Lower leg skin (tissue), 4 donors: Measurements from ENCODE around the gene NEDD8. TPM values are rescaled to one million over a fixed set of nuclear protein-coding genes. Genes with fewer than 3 reads are reported as not detected.
"Not testable (repeated sequence)": the region's sequence is repeated elsewhere in the genome, so short reads cannot be mapped to it uniquely, and the experiment has no call there.

ENCODE experiments used
- DNase-seq, 2 donors: peaks; one replicate each; pipeline ENCODE4 v3.0.0-alpha.2; 2019; ENCODE audit warnings: low spot score in 2 of 2
- H3K4me3 ChIP-seq: fragments of 200-600 bp; sonication (generic); 2 replicates; pipeline ENCODE4 v1.5.1; 2017; ENCODE audit warnings: mild to moderate bottlenecking, low read depth; ENCODE audit not compliant: poor library complexity, severe bottlenecking
- POLR2A ChIP-seq, 2 donors: fragments of 450-650 bp; IDR thresholded peaks; one replicate each; pipeline ENCODE4 v1.6.1; 2016 to 2017; ENCODE audit warnings: antibody characterized with exemption in 2 of 2, mild to moderate bottlenecking in 1 of 2, moderate library complexity in 1 of 2
- WGBS, 2 donors: methylation state at CpG; one replicate each; pipeline ENCODE4 v1.1.5; 2018; 5-methylcytosine and 5-hydroxymethylcytosine counted together
- intact Hi-C: fragments of 100-400 bp; cut with DNase I; formaldehyde crosslinking; loops from one replicate; pipeline ENCODE4 v1.15.0; 2023; ENCODE audit warnings: low total_unique reads
- total RNA-seq, 4 donors: library from RNA; depleted of rRNA; stranded (reverse); fragments of >200 nt; gene quantifications; one replicate each; pipeline ENCODE4 v1.1.0, GENCODE V29; 2016
- TF ChIP-seq, protein P1 (sequence below), 3 donors: fragments of 450-650 bp; IDR thresholded peaks; one replicate each; pipeline ENCODE4 v1.5.1; 2016; ENCODE audit warnings: antibody characterized with exemption in 3 of 3, mild to moderate bottlenecking in 3 of 3, moderate library complexity in 2 of 3

Gene NEDD8
- total RNA-seq, 4 donors from 2014 or later: 68.0 to 153 (median 107) TPM

DNA sequence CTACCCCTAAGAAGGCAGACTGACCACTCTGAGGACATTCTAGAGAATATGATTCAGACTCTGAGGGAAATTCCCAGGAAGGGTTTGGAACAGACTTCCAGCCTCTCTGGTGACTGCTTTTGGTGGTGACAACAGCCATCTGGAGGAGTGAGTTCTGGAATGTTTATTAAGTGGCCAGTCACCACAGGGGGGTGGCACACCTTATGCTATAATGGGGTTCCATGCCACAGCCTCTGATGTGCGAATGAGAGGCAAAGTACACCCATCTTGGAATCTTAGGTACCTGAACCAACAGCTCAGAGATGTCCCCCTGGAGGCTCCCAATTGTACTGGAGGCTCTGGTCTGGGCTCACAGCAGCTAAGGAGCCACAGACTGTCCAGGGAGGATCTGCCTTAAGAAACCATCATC is 19.7 kb upstream of the NEDD8 start:
- no peak for TF ChIP-seq POLR2A (IDR thresholded peaks at IDR 0.05)
- TF ChIP-seq, protein P1, sequence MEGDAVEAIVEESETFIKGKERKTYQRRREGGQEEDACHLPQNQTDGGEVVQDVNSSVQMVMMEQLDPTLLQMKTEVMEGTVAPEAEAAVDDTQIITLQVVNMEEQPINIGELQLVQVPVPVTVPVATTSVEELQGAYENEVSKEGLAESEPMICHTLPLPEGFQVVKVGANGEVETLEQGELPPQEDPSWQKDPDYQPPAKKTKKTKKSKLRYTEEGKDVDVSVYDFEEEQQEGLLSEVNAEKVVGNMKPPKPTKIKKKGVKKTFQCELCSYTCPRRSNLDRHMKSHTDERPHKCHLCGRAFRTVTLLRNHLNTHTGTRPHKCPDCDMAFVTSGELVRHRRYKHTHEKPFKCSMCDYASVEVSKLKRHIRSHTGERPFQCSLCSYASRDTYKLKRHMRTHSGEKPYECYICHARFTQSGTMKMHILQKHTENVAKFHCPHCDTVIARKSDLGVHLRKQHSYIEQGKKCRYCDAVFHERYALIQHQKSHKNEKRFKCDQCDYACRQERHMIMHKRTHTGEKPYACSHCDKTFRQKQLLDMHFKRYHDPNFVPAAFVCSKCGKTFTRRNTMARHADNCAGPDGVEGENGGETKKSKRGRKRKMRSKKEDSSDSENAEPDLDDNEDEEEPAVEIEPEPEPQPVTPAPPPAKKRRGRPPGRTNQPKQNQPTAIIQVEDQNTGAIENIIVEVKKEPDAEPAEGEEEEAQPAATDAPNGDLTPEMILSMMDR (IDR thresholded peaks at IDR 0.05): no peak
- 86 to 100% methylated on average over 1 of the region's 1 CpG for WGBS, 2 donors
- no peak overlapping the region for H3K4me3 ChIP-seq
- intact Hi-C loops: no loop called here
- no peak for DNase-seq

- peak in 1 of 2 donors; percentile 32 for DNase-seq
- intact Hi-C loops: no loop called here
- TF ChIP-seq, protein P1 (IDR thresholded peaks at IDR 0.05): no peak
- TF ChIP-seq POLR2A (IDR thresholded peaks at IDR 0.05): no peak
- 69 to 70% methylated on average over 4 of the region's 4 CpGs for WGBS, 2 donors
- no peak overlapping the region for H3K4me3 ChIP-seq
These were observed 18.2 kb upstream of the NEDD8 start for GRCh38 chr14:24250354-24250753.

- DNase-seq: peak in 1 of 2 donors; percentile 68
- H3K4me3 ChIP-seq: no peak overlapping the region
- TF ChIP-seq POLR2A (IDR thresholded peaks at IDR 0.05): no peak
- TF ChIP-seq, protein P1 (IDR thresholded peaks at IDR 0.05): no peak
- intact Hi-C loops: no loop called here
- 79 to 83% methylated on average over 10 of the region's 13 CpGs for WGBS, 2 donors
These were observed 17.3 kb upstream of the NEDD8 start for GRCh38 chr14:24249230-24250021.

- no peak for DNase-seq
- no peak overlapping the region for H3K4me3 ChIP-seq
- intact Hi-C loops: no loop called here
- 69 to 74% methylated on average over 7 of the region's 7 CpGs for WGBS, 2 donors
- TF ChIP-seq POLR2A (IDR thresholded peaks at IDR 0.05): no peak
- TF ChIP-seq, protein P1 (IDR thresholded peaks at IDR 0.05): no peak
These were observed 15.3 kb upstream of the NEDD8 start for GRCh38 chr14:24247422-24247821.

DNA sequence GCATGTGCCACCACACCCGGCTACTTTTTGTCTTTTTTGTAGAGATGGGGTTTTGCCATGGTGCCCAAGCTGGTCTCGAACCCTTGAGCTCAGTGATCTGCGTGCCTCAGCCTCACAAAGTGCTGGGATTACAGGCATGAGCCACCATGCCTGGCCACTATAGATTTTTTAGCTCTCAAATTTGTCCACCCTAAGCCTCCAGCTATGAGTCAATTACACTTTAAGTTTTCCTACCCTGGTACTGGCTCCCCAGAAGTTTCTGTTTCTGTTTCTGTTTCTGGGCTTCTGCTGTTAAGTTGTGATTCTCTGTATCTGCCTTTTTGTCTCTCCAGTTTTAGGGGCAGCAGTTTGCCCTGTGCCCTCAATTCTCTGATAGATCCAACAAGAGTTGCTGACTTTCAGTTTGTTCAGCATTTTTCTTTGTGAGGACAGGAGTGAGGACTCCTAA is 14.6 kb upstream of the NEDD8 start:
- no peak for TF ChIP-seq POLR2A (IDR thresholded peaks at IDR 0.05)
- TF ChIP-seq, protein P1 (IDR thresholded peaks at IDR 0.05): no peak
- DNase-seq: peak in 1 of 2 donors; percentile 49
- WGBS, 2 donors: 85 to 92% methylated on average over 3 of the region's 3 CpGs
- intact Hi-C loops: no loop called here
- H3K4me3 ChIP-seq: no peak overlapping the region

DNA sequence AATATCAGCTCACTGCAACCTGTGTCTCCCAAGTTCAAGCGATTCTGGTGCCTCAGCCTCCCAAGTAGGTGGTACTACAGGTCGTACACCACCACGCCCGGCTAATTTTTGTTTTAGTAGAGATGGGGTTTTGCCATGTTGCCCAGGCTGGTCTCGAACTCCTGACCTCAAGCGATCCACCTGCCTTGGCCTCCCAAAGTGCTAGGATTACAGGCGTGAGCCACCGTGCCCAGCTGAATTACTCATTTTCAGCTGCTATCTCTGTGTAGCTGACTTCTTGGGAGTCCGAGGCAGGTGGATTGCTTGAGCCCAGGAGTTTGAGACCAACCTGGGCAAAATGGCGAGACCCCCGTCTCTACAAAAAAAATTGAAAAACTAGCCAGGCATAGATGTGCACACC is 13.2 kb upstream of the NEDD8 start:
- intact Hi-C loops: not testable (repeated sequence)
- WGBS, 2 donors: 94% methylated on average over 11 of the region's 11 CpGs

More for the DNA sequence above, 13.2 kb upstream of the NEDD8 start:
- not testable (repeated sequence) for H3K4me3 ChIP-seq
- DNase-seq: peak in 1 of 2 donors; percentile 56
